Measurements from ENCODE around the gene KLF1. TPM values are rescaled to one million over a fixed set of nuclear protein-coding genes. Genes with fewer than 3 reads are reported as not detected.
A peak's percentile ranks its signal among the peaks of the same experiment; 100 is the strongest.

KLF1 gene
- total and polyA plus RNA-seq, 2 of the 13 experiments (the other 11 are each of a cell fraction or from before 2014, with no cell fraction given), result not detected

GRCh38 chr19:12933287-12934072, 46.5 kb upstream of the KLF1 start, which contains the start of gene FARSA (continued):
- TF ChIP-seq ZBTB37 (CRISPR knock-in tag; IDR thresholded peaks at IDR 0.05) (no peak), ZNF501 (CRISPR knock-in tag; IDR thresholded peaks at IDR 0.05) (peak; percentile 95), ZUFSP (CRISPR knock-in tag; IDR thresholded peaks at IDR 0.05; ENCODE audit: borderline replicate concordance) (no peak), NFE2 (CRISPR knock-in tag; IDR thresholded peaks at IDR 0.05) (no peak), ZNF883 (CRISPR knock-in tag; IDR thresholded peaks at IDR 0.05; ENCODE audit: not compliant biosample characterization) (peak; percentile 69), CSRNP2 (CRISPR knock-in tag; conservative IDR thresholded peaks at IDR 0.05; ENCODE audit: low read depth) (no peak), SCMH1 (CRISPR knock-in tag; IDR thresholded peaks at IDR 0.05; ENCODE audit: borderline replicate concordance) (no peak), NCOA1 (CRISPR knock-in tag; IDR thresholded peaks at IDR 0.05) (no peak), SP4 (CRISPR knock-in tag; IDR thresholded peaks at IDR 0.05) (peak; percentile 81), TOE1 (CRISPR knock-in tag; IDR thresholded peaks at IDR 0.05) (no peak), MNT (IDR thresholded peaks at IDR 0.05) (no peak), ZNF580 (CRISPR knock-in tag; IDR thresholded peaks at IDR 0.05; ENCODE audit: borderline replicate concordance, low read depth) (no peak), GABPB1 (CRISPR knock-in tag; IDR thresholded peaks at IDR 0.05) (peak; percentile 99), TBL1XR1 (IDR thresholded peaks at IDR 0.05; ENCODE audit: borderline replicate concordance, low read length, partially characterized antibody) (no peak), MAFF (IDR thresholded peaks at IDR 0.05; ENCODE audit: low read depth, low read length) (no peak), HNRNPL (IDR thresholded peaks at IDR 0.05; ENCODE audit: low read depth, low read length) (no peak), NR2F1 (CRISPR knock-in tag; IDR thresholded peaks at IDR 0.05) (no peak), ZNF333 (CRISPR knock-in tag; IDR thresholded peaks at IDR 0.05; ENCODE audit: borderline replicate concordance) (peak; percentile 33; the same call in 1 of the 2 replicates), EP300 (IDR thresholded peaks at IDR 0.05; ENCODE audit: low read depth in 2 of 2, low read length in 2 of 2) (no peak; a peak in 1 of 4 replicates), EP300 (CRISPR knock-in tag; IDR thresholded peaks at IDR 0.05; ENCODE audit: borderline replicate concordance) (no peak; the same call in 1 of the 2 replicates), ZNF205 (CRISPR knock-in tag; IDR thresholded peaks at IDR 0.05) (no peak), ZIK1 (CRISPR knock-in tag; IDR thresholded peaks at IDR 0.05; ENCODE audit: borderline replicate concordance, low read depth) (peak; percentile 83; the same call in 1 of the 2 replicates), NBN (conservative IDR thresholded peaks at IDR 0.05) (no peak), ISL2 (CRISPR knock-in tag; IDR thresholded peaks at IDR 0.05) (no peak)
